Left renal pelvis (tissue), 4 donors: ENCODE measurements around the gene RASSF1. TPM values are rescaled to one million over a fixed set of nuclear protein-coding genes. Genes with fewer than 3 reads are reported as not detected.
A peak's percentile ranks its signal among the peaks of the same experiment; 100 is the strongest.

ENCODE experiments used
- DNase-seq, 4 donors: peaks; one replicate each; pipeline ENCODE4 v3.0.0-alpha.2; 2013; ENCODE audit warnings: low read depth in 4 of 4, low spot score in 3 of 4
- polyA plus RNA-seq, 4 donors: library from polyadenylated mRNA; unstranded; fragments of 120-200 nt; gene quantifications; one replicate each; pipeline ENCODE4 v1.2.1, GENCODE V29; 2013; ENCODE audit not compliant: insufficient read length in 4 of 4

RASSF1 gene
- polyA plus RNA-seq, 4 donors = 15.7 to 36.9 (median 21.0) TPM

DNA sequence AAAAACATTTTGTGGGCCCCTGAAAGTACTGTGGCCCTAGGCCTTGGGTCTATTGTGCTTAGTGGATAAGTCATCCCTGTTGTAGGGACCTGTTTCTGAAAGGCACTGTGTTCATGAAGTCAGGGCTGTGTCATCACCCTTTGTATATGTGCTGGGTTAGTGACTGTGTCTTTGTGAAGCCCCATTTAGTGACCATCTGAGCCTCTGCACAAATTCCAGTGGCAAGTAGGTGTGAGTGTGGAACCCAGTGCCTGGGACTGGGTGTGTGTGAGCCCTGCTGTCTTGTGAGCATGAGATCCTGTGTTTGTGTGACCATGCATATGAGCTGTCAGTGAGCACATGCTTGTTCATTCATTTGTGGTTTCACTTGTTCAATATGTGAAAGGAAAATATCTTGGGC is 36.0 kb downstream of the RASSF1 start:
- no peak for DNase-seq

DNA sequence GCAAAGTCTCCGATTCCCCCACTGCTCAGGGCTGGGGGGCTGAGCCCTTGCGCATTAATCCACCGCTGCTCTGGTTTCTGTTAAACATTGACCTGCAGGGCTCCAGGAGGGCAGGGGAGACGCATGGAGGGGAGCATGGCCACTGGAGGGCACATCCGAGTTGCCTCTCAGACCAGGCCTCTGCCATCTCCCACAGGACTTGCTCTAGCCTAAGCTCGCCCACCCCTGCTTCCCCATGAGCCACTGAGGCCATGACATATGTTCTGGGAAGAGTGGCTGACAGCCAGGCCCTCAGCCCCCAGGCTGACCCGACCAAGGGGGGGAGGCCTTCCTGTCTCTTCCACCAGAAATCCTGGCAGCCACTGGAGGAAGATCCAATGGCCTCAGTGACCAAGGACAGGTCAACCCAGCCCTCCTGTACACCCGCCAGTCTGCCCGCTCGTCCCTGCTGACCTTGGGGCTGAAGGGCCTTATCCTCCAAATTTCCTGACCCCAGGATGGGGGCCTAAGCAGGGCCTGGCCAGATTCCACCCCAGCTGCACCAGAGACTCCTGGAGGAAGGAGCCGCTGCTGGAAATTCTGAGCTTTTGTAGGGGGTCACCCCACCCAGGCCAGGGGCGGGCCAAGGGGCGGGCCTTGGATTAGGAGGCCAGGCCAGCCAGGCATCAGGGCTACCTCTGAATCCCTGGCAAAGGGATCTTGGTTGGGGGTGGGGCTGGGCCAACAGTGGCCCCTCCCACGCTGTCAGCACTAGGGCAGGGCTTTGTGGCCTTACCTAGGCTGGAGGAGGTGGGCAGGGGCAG is 37.4 kb downstream of the RASSF1 start, which contains the start of gene HYAL1:
HYAL1 (minus strand) TSS at position 562 of the 803 bp plus-strand sequence. CDS start 618 bp downstream, outside the sequence.
- DNase-seq = no peak

DNA sequence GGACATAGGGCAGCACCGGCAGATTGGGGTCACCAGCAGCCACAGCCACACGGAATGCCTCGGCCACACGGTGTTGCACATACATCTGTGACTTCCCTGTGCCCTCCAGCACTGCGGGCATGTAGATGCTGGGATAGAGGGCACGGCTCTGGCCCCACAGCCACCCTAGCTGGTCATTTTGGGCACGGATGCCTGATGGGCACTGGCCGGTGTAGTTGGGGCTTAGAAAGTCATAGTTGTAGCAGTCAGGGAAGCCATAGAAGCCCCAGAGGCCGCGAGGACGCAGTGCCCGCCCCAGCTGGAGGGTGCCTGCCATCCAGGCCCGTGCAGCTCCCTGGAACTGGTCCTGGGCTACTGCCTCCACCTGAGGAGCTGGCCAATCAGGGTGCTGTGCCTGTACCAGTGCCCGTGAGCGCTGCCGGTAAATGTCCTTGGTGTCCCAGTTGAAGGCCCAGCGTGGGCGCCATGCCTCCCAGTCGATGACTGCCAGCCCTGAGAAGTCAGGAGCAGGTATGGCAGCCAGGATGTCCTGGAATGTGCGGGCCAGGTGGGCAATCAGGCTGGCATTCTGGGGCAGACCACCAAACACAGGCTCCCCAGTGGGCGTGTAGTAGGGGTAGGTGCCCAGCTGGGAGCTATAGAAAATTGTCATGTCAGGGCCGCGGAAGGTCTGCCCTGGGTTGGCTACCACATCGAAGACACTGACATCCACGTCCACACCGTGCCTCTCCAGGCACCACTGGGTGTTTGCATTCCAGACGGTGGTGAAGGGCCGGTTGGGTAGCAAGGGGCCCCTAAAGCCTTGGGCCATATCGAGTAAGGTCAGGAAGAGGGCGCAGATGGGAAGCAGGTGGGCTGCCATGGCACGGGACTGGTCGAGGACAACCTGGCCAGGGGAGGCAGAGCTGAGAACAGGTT is 38.3 kb downstream of the RASSF1 start:
- no peak for DNase-seq

DNA sequence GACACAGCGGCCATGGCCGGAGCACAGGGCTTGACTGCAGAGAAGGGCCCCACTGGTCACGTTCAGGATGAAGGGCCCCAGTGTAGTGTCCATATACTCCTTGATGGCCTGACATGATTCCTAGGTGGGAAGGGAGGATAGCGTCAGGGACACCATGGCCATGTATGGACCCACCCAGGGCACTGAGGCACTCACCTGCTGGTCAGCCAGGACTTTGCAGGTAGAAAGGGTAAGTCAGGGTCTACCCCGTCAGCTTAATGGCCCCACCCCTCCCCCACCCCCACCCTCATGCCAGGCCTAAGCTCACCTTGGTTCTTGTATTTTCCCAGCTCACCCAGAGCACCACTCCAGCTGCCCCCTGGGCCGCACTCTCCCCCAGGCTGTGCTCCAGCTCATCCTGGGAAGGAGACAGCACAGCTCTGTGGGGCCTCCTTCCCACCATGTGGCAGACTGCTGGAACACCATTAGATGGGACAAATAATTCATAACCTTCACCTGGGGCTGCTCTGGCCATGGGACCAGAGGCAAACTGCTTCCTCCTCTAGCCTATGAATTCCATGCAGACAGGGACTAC is 39.9 kb downstream of the RASSF1 start:
- no peak for DNase-seq

DNA sequence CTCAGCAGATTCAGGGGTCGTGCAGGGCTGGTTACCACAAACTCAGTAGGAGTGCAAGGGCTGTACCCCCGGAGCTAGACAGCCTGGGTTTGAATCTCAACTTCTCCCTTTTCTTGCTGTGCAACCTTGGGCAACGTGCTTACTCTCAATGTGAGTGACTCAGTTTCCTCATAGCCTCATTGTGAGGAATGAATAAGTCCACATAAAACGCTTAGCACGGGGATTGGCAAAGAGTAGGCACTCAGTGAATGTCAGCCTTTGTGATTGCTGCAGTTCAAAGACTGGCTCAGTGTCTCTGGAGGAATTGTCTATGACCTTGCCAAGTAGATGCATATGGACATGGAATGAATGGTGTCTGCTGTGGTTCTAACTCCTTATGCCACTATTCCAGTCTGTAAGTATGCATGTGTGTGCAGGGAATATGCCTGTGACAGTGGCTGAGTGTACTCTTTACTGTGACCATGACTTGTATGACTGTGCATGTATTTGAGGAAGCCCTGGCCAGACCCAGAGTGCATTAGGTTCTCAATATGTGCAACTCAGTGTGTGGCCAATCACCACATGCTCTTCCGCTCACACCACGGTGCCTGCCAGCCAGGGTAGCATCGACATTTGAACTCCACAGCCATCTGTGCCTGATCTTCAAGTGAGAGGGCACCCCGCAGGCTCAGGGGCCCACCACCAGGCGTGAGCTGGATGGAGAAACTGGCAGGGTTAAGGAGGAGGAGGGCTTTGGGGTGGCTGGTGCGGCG is 40.5 kb downstream of the RASSF1 start:
- no peak for DNase-seq

DNA sequence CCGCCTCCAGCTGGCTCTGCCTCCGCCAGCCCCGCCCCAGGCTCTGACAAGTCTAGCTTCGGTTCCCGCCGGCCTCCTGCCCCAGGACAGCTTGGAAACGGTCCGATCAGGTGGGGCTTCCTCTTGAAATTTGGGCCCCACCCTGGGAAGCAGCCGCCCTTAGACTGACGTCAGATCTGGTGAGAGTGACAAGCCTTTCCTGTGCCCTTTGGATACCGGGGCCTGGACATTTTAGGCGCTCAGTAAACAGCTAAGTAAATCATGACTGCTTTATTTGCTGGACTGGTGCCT is 41.1 kb downstream of the RASSF1 start:
- no peak for DNase-seq

DNA sequence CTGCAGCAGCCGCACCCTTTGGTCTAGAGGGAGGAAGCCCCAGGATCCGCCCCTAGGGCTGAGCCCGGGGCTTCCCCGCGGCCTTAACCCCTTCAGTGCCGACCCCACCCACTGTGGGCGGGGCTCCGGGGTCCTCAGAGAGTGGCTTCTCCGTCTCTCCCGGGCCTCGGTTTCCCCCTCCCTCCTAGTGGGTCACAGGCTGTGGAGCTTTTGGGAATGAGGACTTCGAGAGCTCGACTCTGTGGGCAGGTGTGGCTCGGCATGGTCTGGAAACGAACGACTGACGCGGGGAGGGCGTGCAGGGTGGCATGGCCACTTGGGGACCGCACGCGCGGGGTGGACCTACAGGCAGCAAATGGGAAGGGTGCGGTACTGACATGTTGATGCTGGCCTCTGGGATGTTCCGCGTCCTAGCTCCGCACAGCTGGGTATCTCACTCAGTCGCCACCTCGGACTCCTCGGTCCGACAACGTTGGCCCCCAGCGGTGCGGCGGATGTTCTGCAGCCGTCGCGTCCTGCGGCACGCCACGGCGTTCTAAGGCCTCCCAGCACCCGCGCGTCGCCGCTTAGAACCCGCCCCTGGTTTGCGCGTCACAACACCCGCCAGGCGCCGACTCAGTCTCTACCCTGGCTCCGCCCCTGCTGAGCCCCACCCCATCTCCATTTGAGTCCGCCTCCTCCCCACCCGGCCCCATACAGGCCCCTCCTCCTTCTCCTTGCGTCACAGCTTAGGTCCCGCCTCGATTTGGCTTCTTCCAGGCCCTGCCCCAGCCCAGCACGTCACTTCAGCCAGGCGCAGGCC is 41.6 kb downstream of the RASSF1 start, which contains the start of the genes HYAL3 and NAA80:
HYAL3 (minus strand) TSS at position 570 of the 802 bp plus-strand sequence. CDS start 3,803 bp downstream, outside the sequence.
NAA80 (minus strand) TSS at position 570 of the 802 bp plus-strand sequence. CDS start 1,942 bp downstream, outside the sequence.
- peak; percentile 98 to 99 (median 98) for DNase-seq

DNA sequence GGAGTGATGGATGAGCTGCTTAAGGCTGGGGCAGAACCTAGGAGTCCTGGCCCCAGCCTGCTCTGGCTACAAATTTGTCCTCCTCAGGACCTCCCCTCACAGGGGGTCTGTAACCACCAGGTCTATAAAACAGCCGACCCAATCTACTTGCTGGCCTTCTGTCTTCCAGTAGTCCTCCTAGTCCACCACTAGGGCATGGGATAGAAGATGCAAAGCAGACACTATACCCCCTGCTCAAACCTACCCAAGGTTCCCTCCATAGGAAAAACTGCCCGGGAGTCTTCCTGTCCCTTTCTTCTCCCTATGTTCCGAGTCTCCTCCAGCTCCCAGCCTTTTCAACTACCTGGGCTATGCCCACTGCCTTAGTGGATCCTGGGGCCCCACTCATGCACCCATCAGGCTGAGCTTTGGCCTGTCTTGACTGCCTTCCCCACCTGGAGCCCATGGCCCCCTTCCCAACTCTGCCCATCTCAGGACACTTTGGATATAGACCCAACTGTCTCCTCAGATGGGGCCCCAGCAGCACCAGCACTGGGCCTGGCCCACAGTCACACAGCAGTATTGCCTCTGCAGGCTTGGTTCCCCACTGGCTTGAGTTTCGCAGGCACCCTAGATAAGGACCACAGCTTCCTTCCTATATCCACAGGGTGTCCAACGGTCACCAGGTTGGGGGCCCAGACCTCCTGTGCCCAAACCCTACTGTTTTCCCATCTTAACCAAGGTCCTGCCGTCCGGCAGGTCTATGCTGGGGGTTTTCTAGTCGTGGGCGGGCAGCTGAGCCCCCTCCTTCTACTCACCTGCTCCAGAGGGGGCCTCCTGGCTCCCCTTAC is 42.5 kb downstream of the RASSF1 start:
- DNase-seq = no peak

DNA sequence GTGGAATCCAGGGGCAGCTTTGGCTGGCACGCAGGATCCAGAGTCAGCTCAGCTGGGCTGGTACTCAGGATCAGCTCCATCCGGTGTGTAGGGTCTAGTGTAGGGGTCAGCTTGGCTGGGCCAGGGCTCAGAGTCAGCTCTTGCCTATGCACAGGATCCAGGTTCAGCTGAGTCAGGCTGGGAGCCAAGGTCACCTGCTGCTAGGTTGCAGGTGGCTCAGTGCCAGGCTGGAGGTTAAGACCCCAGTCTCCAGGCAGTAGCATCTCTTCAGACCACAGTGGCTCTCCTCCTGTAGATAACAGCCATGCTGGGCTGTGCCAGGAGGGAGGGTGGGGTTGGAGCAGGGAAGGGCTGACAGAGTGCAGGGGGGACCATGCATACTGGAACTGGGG is 43.3 kb downstream of the RASSF1 start:
- DNase-seq = no peak

DNA sequence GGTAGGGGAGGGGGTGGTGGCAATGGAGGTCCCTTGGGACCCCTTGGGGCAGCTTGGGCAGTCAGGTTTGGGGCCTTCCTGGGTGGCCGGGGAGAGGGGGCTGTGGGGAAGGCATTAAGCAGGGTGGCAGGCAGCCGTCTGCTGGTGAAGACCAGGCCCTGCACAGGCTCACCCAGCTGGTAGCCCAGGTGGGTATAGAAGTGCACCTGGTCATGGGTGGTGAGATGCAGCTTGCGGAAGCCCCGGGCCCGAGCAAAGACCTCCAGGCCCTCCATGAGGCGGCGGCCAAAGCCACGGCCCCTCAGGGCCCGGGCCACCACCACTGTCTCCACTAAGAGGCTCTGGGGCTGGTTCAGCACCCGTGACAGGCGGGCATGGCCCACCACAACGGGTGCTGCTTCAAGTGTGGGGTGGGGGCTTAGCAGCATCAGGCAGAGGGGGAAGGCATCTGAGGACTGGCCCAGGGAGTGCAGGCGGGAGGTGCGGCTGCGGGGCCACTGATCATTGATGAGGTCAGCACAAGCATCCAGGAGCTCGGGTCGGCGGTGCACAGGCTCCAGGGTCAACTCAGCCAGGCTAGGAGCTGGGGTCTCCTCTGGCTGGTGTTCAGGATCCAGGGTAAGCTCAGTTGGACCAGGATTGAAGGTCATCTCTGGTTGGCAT is 43.8 kb downstream of the RASSF1 start:
- DNase-seq = no peak

DNA sequence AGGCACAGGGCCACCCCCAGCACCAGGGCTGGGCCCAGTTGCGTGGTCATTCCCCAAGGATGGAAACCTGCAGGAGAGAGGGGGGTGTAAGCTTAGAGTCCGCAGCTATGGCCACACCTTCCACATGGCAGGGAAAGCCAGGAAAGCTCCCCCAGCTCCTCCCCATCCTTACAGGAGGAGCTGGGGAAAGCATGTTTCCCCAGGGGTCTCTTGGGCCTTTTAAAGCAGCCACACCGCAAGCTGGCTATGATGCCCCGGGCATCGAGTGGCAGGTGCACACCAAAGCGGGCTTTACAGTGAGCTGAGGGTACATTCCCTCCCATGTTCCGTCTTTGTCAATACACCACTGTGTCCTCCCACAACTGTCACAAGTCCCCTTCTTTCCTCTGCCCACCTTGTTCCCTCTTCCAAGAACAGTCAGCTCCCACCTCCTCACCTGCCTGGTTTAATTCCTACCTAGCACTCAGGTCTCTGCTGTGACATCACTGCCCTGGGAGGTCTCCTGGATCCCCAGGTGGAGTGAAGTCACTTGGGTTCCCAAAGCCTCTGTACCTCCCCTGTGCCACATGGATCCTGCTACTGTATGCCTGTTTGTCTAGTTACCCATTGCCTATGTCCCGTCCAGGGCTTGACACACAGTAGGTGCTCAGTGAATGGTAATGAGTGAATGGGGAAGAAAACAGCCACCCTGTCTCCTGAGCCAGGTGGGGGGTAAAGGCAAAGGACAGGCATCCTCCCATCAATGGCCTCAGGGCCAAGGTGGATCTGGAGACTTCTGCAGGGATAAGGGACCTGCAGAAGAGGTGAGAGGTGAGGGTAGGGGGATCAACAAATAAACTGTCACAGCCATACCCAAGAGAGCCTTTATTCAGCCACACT is 44.8 kb downstream of the RASSF1 start:
- DNase-seq = no peak

DNA sequence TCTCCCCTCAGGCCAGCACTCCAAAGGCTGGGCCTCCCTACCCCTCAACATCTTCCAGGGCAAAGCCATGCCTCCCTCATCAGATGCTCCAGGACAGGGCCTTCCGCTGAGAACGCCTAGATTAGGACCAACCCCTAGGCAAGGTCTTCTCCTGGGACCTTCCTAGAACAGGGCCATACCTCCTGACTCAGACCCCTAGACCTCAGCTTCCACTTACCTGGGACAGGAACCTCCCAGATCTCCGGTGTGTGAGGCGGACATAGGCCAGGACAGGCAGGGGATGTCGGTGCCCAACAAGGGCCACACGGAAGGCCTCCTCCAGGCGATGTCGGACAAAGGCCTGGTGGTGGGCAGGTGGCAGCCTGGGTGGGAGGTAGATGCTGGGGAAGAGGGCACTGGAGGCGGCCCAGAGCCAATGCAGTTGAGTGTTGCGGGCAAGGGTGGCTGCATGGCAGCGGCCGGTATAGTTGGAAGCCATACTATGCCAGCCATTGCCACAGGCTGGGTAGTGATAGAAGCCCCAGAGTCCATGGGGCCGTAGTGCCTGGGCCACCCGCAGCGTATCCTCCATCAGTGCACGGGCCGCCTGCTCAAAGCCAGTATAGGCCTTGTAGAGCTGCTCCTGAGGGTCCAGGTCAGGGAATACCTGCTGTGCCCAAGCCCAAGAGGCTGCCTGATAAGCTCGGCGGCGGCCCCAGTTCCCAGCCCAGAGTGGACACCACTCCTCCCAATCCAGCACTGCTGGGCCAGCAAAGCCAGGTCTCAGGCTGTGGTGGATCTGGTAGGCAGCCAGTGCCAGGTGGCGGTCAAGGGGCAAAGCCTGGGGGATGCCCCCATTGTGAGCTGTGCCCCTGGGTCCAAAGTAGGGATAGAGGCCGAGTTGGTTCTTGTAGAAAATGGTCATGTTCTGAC is 45.9 kb downstream of the RASSF1 start:
- no peak for DNase-seq

DNA sequence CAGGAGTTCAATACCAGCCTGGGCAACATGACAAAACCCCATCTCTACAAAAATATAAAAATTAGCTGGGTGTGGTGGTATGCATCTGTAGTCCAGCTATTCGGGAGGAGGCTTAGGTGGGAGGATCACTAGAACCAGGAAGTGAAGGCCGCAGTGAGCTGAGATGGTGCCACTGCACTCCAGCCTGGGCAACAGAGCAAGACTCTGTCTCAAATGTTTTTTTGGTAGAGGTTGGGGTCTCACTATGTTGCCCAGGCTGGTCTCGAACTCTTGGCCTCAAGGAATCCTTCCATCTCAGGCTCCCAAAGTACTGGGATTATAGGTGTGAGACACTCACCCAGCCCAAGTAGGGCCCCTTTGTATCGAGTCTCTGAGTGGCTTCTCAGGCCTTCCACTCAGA is 46.5 kb downstream of the RASSF1 start:
- no peak for DNase-seq

DNA sequence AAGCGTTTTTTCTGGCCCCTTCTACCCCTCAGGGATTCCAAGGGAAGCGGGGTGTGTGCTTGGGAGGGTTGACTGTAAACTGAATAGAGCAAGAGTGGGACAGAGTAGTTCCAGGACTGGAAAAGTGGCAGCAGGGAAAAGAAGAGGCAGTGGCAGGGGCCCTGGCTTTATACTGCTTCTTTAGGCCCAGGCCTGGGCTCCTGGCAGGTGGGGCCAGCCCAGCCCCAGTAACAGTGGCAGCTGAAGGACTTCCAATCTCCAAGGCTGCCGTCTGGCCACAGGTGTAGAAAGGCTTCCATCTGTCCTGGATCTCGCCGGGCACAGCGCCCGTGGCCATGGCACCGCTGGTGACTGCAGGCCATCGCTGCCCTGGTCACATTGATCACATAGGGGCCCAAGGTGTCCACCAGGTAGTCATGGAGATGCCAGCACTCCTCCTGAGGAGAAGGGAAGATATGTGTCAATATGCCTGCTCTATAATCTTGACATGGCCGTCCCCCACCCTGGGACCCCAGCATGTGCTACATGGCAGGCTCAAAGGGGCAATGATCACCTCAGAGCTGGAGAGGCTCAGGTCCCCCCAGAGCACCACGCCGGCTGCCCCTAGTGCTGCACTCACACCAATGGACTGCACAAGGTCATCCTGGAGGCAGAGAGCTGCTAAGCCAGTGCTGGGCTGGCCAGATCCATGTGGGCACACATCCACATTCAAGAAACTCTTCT is 47.4 kb downstream of the RASSF1 start:
- no peak for DNase-seq
